GM19351 (cell line): ENCODE measurements around the gene LRRC1.

Source experiments
- ATAC-seq: cut with Tn5 transposase; IDR thresholded peaks from one replicate; pipeline ENCODE4 v1.9.1; 2021; ENCODE audit warnings: mild to moderate bottlenecking, moderate library complexity; ENCODE audit not compliant: unreplicated experiment

Gene LRRC1

GRCh38 chr6:53878808-53879207, 84.0 kb downstream of the LRRC1 start:
- ATAC-seq = no peak

GRCh38 chr6:53879608-53880007, 84.8 kb downstream of the LRRC1 start:
- no peak for ATAC-seq

- no peak for ATAC-seq
Observed at GRCh38 chr6:53887316-53887715, 92.5 kb downstream of the LRRC1 start.

- no peak for ATAC-seq
Observed at GRCh38 chr6:53888931-53889330, 94.1 kb downstream of the LRRC1 start.

- no peak for ATAC-seq
Observed at GRCh38 chr6:53889365-53889764, 94.6 kb downstream of the LRRC1 start.

GRCh38 chr6:53892707-53893106, 97.9 kb downstream of the LRRC1 start:
- ATAC-seq = peak; percentile 60

- peak; percentile 55 for ATAC-seq
Observed at GRCh38 chr6:53894091-53894490, 99.3 kb downstream of the LRRC1 start.

GRCh38 chr6:53896196-53896595, 101.4 kb downstream of the LRRC1 start:
- no peak for ATAC-seq

GRCh38 chr6:53898026-53898795, 103.4 kb downstream of the LRRC1 start:
- no peak for ATAC-seq

- ATAC-seq = no peak
Observed at GRCh38 chr6:53899512-53899911, 104.7 kb downstream of the LRRC1 start.

- no peak for ATAC-seq
Observed at GRCh38 chr6:53903357-53903756, 108.6 kb downstream of the LRRC1 start.

GRCh38 chr6:53906103-53906502, 111.3 kb downstream of the LRRC1 start:
- ATAC-seq = no peak

GRCh38 chr6:53906842-53907241, 112.0 kb downstream of the LRRC1 start:
- ATAC-seq = no peak

GRCh38 chr6:53910834-53911233, 116.0 kb downstream of the LRRC1 start:
- no peak for ATAC-seq

- no peak for ATAC-seq
Observed at GRCh38 chr6:53912661-53913060, 117.9 kb downstream of the LRRC1 start.

- no peak for ATAC-seq
Observed at GRCh38 chr6:53913286-53913685, 118.5 kb downstream of the LRRC1 start.

- no peak for ATAC-seq
Observed at GRCh38 chr6:53915026-53915691, 120.4 kb downstream of the LRRC1 start.

- peak; percentile 36 for ATAC-seq
Observed at GRCh38 chr6:53916804-53917463, 122.1 kb downstream of the LRRC1 start.

- ATAC-seq = no peak
Observed at GRCh38 chr6:53917464-53917842, 122.6 kb downstream of the LRRC1 start.

GRCh38 chr6:53918854-53919510, 124.2 kb downstream of the LRRC1 start:
- no peak for ATAC-seq

GRCh38 chr6:53919881-53920360, 125.1 kb downstream of the LRRC1 start:
- ATAC-seq = no peak
